ENCODE data around the gene FAM78A. TPM values are rescaled to one million over a fixed set of nuclear protein-coding genes. Genes with fewer than 3 reads are reported as not detected.

The FAM78A gene
- total RNA-seq, 6 experiments from 2014 or later, result 0.11 to 0.83 (median 0.34) TPM

DNA sequence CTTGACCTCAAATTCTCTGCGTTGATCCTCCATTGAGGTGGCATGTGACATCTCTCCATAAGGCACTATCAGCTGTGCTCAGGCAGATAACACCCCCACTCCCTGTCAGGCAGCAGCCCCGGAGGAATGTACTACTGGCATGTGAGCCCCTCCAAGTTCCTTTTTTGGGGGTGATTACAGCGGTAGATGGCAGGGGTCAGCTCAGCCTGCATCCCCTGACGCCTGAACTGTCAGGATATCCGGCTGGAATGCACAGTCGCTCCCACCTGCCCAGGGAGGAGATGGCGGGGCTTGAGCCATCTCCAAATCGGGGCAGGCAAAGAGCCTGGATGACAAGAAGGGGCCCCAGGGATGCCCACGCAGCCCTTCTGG, 40.8 kb downstream of the FAM78A start:
- Mint-ChIP-seq H3K4me1 (ENCODE audit: low read depth) (peaks cover 13% of the 10 kb centered on the region), H3K36me3 (ENCODE audit: low read depth) (peaks cover under 1% of the 10 kb centered on the region), H3K4me3 (no peak overlapping the region), H3K27ac (no peak overlapping the region), H3K27me3 (ENCODE audit: insufficient read depth) (no peaks in the 10 kb centered on the region; the same call in 1 of the 2 replicates), H3K9me3 (no peaks in the 10 kb centered on the region)
- no peak for DNase-seq
- TF ChIP-seq, protein P1, sequence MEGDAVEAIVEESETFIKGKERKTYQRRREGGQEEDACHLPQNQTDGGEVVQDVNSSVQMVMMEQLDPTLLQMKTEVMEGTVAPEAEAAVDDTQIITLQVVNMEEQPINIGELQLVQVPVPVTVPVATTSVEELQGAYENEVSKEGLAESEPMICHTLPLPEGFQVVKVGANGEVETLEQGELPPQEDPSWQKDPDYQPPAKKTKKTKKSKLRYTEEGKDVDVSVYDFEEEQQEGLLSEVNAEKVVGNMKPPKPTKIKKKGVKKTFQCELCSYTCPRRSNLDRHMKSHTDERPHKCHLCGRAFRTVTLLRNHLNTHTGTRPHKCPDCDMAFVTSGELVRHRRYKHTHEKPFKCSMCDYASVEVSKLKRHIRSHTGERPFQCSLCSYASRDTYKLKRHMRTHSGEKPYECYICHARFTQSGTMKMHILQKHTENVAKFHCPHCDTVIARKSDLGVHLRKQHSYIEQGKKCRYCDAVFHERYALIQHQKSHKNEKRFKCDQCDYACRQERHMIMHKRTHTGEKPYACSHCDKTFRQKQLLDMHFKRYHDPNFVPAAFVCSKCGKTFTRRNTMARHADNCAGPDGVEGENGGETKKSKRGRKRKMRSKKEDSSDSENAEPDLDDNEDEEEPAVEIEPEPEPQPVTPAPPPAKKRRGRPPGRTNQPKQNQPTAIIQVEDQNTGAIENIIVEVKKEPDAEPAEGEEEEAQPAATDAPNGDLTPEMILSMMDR (IDR thresholded peaks at IDR 0.05), result no peak

DNA sequence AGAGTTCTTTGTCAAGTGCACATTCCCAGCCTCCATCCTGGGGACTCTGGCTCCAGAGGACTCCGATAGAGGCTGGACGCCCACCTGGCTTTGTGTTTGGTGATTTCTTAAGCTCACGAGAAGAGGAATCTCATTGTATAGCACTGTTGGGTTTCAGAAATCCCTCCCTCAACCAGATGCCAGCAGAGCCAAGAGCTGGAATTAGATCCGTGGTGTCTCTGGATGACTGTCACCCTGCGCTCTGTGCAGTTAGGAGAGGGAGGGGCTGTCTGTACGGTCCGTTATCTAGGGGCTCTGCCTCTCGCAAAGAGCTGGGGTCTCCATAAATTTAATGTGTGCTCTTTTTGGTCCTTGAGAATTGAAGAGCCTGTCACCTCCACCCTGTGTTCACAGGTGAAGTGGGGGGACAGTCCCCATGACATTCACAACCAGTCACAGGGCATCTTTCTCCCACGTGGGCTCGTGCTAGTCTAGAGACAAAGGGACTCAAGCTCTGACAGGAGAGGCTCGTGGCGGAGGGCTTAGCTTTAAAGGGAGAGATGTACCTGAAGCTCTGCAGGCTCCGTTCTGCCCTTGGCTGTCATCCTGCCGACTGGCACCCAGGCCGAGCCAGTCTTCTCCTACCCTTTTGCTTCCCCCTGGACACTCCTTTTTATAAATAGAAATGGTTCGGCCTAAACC, 41.4 kb downstream of the FAM78A start:
- Mint-ChIP-seq H3K4me3 (no peak overlapping the region), H3K27ac (no peak overlapping the region), H3K9me3 (no peaks in the 10 kb centered on the region), H3K36me3 (ENCODE audit: low read depth) (peaks cover 5% of the 10 kb centered on the region), H3K4me1 (ENCODE audit: low read depth) (peaks cover 13% of the 10 kb centered on the region), H3K27me3 (ENCODE audit: insufficient read depth) (no peaks in the 10 kb centered on the region; the same call in 1 of the 2 replicates)
- DNase-seq, result no peak
- TF ChIP-seq, protein P1 (IDR thresholded peaks at IDR 0.05), result no peak

DNA sequence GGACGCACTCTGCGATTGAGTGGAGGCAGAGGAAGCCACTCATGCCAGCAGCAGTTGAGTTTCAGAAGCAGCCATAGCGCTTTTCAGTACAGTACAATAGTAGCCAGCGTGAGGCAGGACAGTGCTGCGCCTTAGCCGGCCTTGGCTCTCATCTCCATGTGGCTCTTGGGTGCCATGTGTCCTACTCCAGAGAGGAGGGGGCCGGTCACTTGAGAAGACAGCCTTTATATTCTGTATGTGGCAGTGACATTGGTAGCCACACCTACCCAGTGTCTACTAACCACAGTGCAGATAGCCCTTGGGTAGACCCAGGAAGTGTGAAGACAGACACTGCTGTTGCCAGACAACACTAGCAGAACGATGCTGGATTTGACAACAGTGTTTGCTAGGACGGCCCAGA, 42.3 kb downstream of the FAM78A start:
- H3K4me1 Mint-ChIP-seq (ENCODE audit: low read depth), result peaks cover 13% of the 10 kb centered on the region
- DNase-seq, result no peak
- TF ChIP-seq, protein P1 (IDR thresholded peaks at IDR 0.05), result no peak
- no peaks in the 10 kb centered on the region; the same call in 1 of the 2 replicates for H3K27me3 Mint-ChIP-seq (ENCODE audit: insufficient read depth)
- H3K4me3 Mint-ChIP-seq, result no peak overlapping the region
- H3K27ac Mint-ChIP-seq, result no peak overlapping the region
- peaks cover 8% of the 10 kb centered on the region for H3K36me3 Mint-ChIP-seq (ENCODE audit: low read depth)
- no peaks in the 10 kb centered on the region for H3K9me3 Mint-ChIP-seq

DNA sequence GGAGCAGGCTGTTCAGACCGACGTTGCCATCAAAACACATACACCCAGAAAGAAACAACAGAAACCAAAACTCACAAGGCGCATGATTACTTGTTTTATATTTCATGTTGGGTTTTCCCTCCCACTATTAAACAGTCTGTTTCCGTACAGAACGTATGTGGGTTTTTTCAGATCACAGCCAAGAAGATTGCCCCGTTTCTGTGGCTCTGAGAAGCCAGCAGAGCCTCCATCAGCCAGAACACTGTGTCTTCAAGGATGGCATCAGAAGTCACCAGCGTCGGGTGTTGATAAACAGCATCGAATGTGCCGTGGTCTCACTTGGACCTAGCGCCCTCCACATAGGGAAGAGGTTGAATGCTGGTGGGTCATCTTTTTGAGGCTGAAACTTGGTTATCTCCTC, 42.8 kb downstream of the FAM78A start:
- Mint-ChIP-seq H3K9me3 (no peaks in the 10 kb centered on the region), H3K27ac (no peak overlapping the region), H3K4me3 (no peak overlapping the region), H3K27me3 (ENCODE audit: insufficient read depth) (no peaks in the 10 kb centered on the region; the same call in 1 of the 2 replicates), H3K4me1 (ENCODE audit: low read depth) (peaks cover 13% of the 10 kb centered on the region), H3K36me3 (ENCODE audit: low read depth) (peaks cover 8% of the 10 kb centered on the region)
- DNase-seq, result no peak
- TF ChIP-seq, protein P1 (IDR thresholded peaks at IDR 0.05), result no peak

DNA sequence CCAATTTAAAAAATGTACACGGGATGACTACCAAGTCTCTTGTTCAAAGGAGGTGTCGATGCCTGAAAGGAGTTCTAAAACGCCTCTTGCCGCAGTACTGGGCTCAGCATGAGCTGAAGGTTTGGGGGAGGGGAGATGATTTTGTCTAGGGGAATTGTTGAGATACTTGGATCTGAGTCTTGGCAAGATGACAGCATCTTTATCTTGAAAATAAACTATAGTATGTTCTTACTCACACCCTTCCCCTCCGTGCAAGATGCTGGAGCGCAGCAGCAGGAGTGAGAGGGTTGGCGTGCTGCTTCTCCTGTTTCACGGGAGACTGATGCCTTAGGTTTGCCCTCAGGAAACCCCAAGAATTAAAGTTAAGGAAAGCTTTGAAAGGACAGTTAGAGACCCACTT, 47.3 kb downstream of the FAM78A start:
- no peak overlapping the region for H3K4me3 Mint-ChIP-seq
- no peaks in the 10 kb centered on the region for H3K4me1 Mint-ChIP-seq (ENCODE audit: low read depth)
- no peak for DNase-seq
- no peaks in the 10 kb centered on the region for H3K9me3 Mint-ChIP-seq
- no peaks in the 10 kb centered on the region; the same call in none of the 2 replicates for H3K27me3 Mint-ChIP-seq (ENCODE audit: insufficient read depth)
- TF ChIP-seq, protein P1 (IDR thresholded peaks at IDR 0.05), result no peak
- peaks cover 8% of the 10 kb centered on the region for H3K36me3 Mint-ChIP-seq (ENCODE audit: low read depth)
- H3K27ac Mint-ChIP-seq, result no peak overlapping the region
